Rectal smooth muscle tissue (tissue), 1 donor: ENCODE measurements around the gene IRF3.

Experiments used
- H3K27ac ChIP-seq: one replicate; pipeline ENCODE4 v1.7.0; 2013; ENCODE audit warnings: low read depth, low read length, inconsistent platforms
- H3K27me3 ChIP-seq: one replicate; pipeline ENCODE4 v1.7.0; 2013; ENCODE audit warnings: low read length; ENCODE audit not compliant: control insufficient read depth, insufficient read depth
- H3K36me3 ChIP-seq: one replicate; pipeline ENCODE4 v1.7.0; 2013; ENCODE audit warnings: low read length; ENCODE audit not compliant: control insufficient read depth, insufficient read depth
- H3K4me1 ChIP-seq: one replicate; pipeline ENCODE4 v1.7.0; 2013; ENCODE audit warnings: low read length; ENCODE audit not compliant: control insufficient read depth, insufficient read depth
- H3K4me3 ChIP-seq: one replicate; pipeline ENCODE4 v1.7.0; 2013; ENCODE audit warnings: low read length
- H3K9ac ChIP-seq: one replicate; pipeline ENCODE4 v1.7.0; 2013; ENCODE audit warnings: low read length

Gene IRF3

GRCh38 chr19:49684251-49684982 is 18.8 kb upstream of the IRF3 start:
- Histone ChIP-seq H3K9ac (no peak overlapping the region), H3K4me1 (peaks cover 4% of the 10 kb centered on the region), H3K27ac (no peak overlapping the region), H3K4me3 (no peak overlapping the region), H3K27me3 (peaks cover under 1% of the 10 kb centered on the region), H3K36me3 (peaks cover 25% of the 10 kb centered on the region)

- peaks cover 25% of the 10 kb centered on the region for H3K36me3 ChIP-seq
- peaks cover 4% of the 10 kb centered on the region for H3K4me1 ChIP-seq
- no peaks in the 10 kb centered on the region for H3K27me3 ChIP-seq
- H3K4me3 ChIP-seq: no peak overlapping the region
- H3K27ac ChIP-seq: no peak overlapping the region
- H3K9ac ChIP-seq: no peak overlapping the region
Measured at GRCh38 chr19:49683814-49684250, 18.2 kb upstream of the IRF3 start.

GRCh38 chr19:49682274-49682673 is 16.6 kb upstream of the IRF3 start:
- H3K27ac ChIP-seq: no peak overlapping the region
- peaks cover 6% of the 10 kb centered on the region for H3K4me1 ChIP-seq
- H3K4me3 ChIP-seq: no peak overlapping the region
- no peaks in the 10 kb centered on the region for H3K27me3 ChIP-seq
- H3K9ac ChIP-seq: no peak overlapping the region
- H3K36me3 ChIP-seq: peaks cover 23% of the 10 kb centered on the region

GRCh38 chr19:49681830-49682229 is 16.2 kb upstream of the IRF3 start:
- Histone ChIP-seq H3K27me3 (no peaks in the 10 kb centered on the region), H3K36me3 (peaks cover 23% of the 10 kb centered on the region)

GRCh38 chr19:49680421-49681351 is 15.0 kb upstream of the IRF3 start:
- Histone ChIP-seq H3K9ac (no peak overlapping the region), H3K4me3 (peak overlapping the region; percentile 25), H3K36me3 (peaks cover 23% of the 10 kb centered on the region), H3K4me1 (peaks cover 6% of the 10 kb centered on the region), H3K27me3 (no peaks in the 10 kb centered on the region), H3K27ac (peak overlapping the region; percentile 27)

More at GRCh38 chr19:49681830-49682229, 16.2 kb upstream of the IRF3 start:
- no peak overlapping the region for H3K27ac ChIP-seq
- no peak overlapping the region for H3K4me3 ChIP-seq
- peaks cover 6% of the 10 kb centered on the region for H3K4me1 ChIP-seq
- H3K9ac ChIP-seq: no peak overlapping the region

GRCh38 chr19:49679771-49680413 is 14.2 kb upstream of the IRF3 start:
- no peak overlapping the region for H3K4me3 ChIP-seq

GRCh38 chr19:49678985-49679770 is 13.5 kb upstream of the IRF3 start:
- H3K27ac ChIP-seq: no peak overlapping the region

More at GRCh38 chr19:49679771-49680413, 14.2 kb upstream of the IRF3 start:
- peaks cover 19% of the 10 kb centered on the region for H3K36me3 ChIP-seq
- no peaks in the 10 kb centered on the region for H3K27me3 ChIP-seq
- peak overlapping the region; percentile 27 for H3K27ac ChIP-seq
- peaks cover 6% of the 10 kb centered on the region for H3K4me1 ChIP-seq
- H3K9ac ChIP-seq: no peak overlapping the region

GRCh38 chr19:49677901-49678674 is 12.4 kb upstream of the IRF3 start:
- peak overlapping the region; percentile 94 for H3K27ac ChIP-seq
- H3K36me3 ChIP-seq: peaks cover 8% of the 10 kb centered on the region
- no peaks in the 10 kb centered on the region for H3K27me3 ChIP-seq
- peak overlapping the region; percentile 97 for H3K4me3 ChIP-seq
- H3K4me1 ChIP-seq: peaks cover 6% of the 10 kb centered on the region
- peak overlapping the region; percentile 27 for H3K9ac ChIP-seq

More at GRCh38 chr19:49678985-49679770, 13.5 kb upstream of the IRF3 start:
- no peaks in the 10 kb centered on the region for H3K27me3 ChIP-seq
- peaks cover 16% of the 10 kb centered on the region for H3K36me3 ChIP-seq
- H3K4me3 ChIP-seq: no peak overlapping the region
- H3K9ac ChIP-seq: no peak overlapping the region
- H3K4me1 ChIP-seq: peaks cover 6% of the 10 kb centered on the region

- Histone ChIP-seq H3K4me3 (peak within 1 kb of the TSS; percentile 97), H3K9ac (peak within 1 kb of the TSS; percentile 92), H3K27ac (peak within 1 kb of the TSS; percentile 98), H3K4me1 (peaks cover 6% of the 10 kb centered on the region), H3K36me3 (peaks cover 7% of the 10 kb centered on the region), H3K27me3 (no peaks in the 10 kb centered on the region)
Measured at GRCh38 chr19:49677231-49677900, 11.7 kb upstream of the IRF3 start, which contains the start of gene PRMT1. TSS of gene PRMT1 (plus strand) at chr19:49677271. CDS start at chr19:49677281, 10 bp downstream.

GRCh38 chr19:49676784-49677230 is 11.2 kb upstream of the IRF3 start:
- Histone ChIP-seq H3K4me1 (peaks cover 6% of the 10 kb centered on the region), H3K4me3 (peak overlapping the region; percentile 97), H3K9ac (no peak overlapping the region), H3K36me3 (peaks cover 1% of the 10 kb centered on the region), H3K27ac (peak overlapping the region; percentile 98), H3K27me3 (no peaks in the 10 kb centered on the region)
